HG02588 (cell line): Measurements from ENCODE around the gene CAMSAP2.

Source experiments
- ATAC-seq: cut with Tn5 transposase; IDR thresholded peaks from one replicate; pipeline ENCODE4 v1.9.1; 2021; ENCODE audit warnings: mild to moderate bottlenecking, moderate library complexity; ENCODE audit not compliant: unreplicated experiment

The CAMSAP2 gene

GRCh38 chr1:200838676-200839445 is 100.2 kb downstream of the CAMSAP2 start:
- no peak for ATAC-seq

- no peak for ATAC-seq
These were observed 106.7 kb downstream of the CAMSAP2 start for GRCh38 chr1:200845360-200845759.

GRCh38 chr1:200846398-200846797 is 107.7 kb downstream of the CAMSAP2 start:
- ATAC-seq, result no peak

- ATAC-seq, result no peak
These were observed 110.7 kb downstream of the CAMSAP2 start for GRCh38 chr1:200849430-200849829.

- ATAC-seq, result no peak
These were observed 111.9 kb downstream of the CAMSAP2 start for GRCh38 chr1:200850554-200850953.

- ATAC-seq, result no peak
These were observed 118.1 kb downstream of the CAMSAP2 start for GRCh38 chr1:200856716-200857357.

- ATAC-seq, result no peak
These were observed 119.1 kb downstream of the CAMSAP2 start for GRCh38 chr1:200857804-200858203.

- ATAC-seq, result no peak
These were observed 123.4 kb downstream of the CAMSAP2 start for GRCh38 chr1:200861937-200862647.

GRCh38 chr1:200862713-200863415 is 124.2 kb downstream of the CAMSAP2 start:
- ATAC-seq, result no peak

- ATAC-seq, result no peak
These were observed 127.4 kb downstream of the CAMSAP2 start for GRCh38 chr1:200866116-200866515.

GRCh38 chr1:200866521-200866920 is 127.8 kb downstream of the CAMSAP2 start:
- peak; percentile 82 for ATAC-seq

GRCh38 chr1:200867018-200867811 is 128.5 kb downstream of the CAMSAP2 start:
- peak; percentile 1 for ATAC-seq

GRCh38 chr1:200869376-200869752 is 130.7 kb downstream of the CAMSAP2 start:
- no peak for ATAC-seq

GRCh38 chr1:200869753-200870391 is 131.2 kb downstream of the CAMSAP2 start:
- ATAC-seq, result peak; percentile 50

- ATAC-seq, result no peak
These were observed 133.9 kb downstream of the CAMSAP2 start, which contains the start of gene GPR25 for GRCh38 chr1:200872446-200873115. Gene GPR25, plus strand, starts transcription at chr1:200872981. Its CDS starts 57 bp downstream, at chr1:200873038.

- no peak for ATAC-seq
These were observed 134.5 kb downstream of the CAMSAP2 start for GRCh38 chr1:200873116-200873670.

GRCh38 chr1:200873671-200874397 is 135.1 kb downstream of the CAMSAP2 start:
- no peak for ATAC-seq

GRCh38 chr1:200874694-200875093 is 136.0 kb downstream of the CAMSAP2 start:
- ATAC-seq, result no peak
